GM18909 (cell line): Measurements from ENCODE around the gene MYD88.

ENCODE experiments used
- ATAC-seq: cut with Tn5 transposase; IDR thresholded peaks from one replicate; pipeline ENCODE4 v1.9.1; 2021; ENCODE audit warnings: mild to moderate bottlenecking; ENCODE audit not compliant: unreplicated experiment, poor library complexity

Gene MYD88

DNA sequence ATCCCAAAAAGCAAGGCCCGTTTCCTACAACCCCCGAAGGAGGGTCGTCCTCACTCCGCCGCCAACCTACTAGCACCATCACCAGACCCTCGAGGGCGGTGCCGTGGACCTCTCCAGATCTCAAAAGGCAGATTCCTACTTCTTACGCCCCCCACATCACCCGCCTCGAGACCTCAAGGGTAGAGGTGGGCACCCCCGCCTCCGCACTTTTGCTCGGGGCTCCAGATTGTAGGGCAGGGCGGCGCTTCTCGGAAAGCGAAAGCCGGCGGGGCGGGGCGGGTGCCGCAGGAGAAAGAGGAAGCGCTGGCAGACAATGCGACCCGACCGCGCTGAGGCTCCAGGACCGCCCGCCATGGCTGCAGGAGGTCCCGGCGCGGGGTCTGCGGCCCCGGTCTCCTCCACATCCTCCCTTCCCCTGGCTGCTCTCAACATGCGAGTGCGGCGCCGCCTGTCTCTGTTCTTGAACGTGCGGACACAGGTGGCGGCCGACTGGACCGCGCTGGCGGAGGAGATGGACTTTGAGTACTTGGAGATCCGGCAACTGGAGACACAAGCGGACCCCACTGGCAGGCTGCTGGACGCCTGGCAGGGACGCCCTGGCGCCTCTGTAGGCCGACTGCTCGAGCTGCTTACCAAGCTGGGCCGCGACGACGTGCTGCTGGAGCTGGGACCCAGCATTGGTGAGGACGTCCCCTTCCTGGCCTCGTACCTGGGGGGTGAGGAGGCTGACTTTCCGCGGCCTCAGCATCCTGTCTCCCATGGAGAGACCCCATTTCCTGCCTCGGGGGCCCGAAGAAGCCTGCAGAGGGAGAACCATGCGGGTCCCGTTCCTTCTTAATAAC is at the start of gene MYD88:
Gene MYD88 (plus strand): TSS at position 313 of the 842 bp plus-strand sequence. CDS start 40 bp downstream, at position 353.
- ATAC-seq, result peak; percentile 42

DNA sequence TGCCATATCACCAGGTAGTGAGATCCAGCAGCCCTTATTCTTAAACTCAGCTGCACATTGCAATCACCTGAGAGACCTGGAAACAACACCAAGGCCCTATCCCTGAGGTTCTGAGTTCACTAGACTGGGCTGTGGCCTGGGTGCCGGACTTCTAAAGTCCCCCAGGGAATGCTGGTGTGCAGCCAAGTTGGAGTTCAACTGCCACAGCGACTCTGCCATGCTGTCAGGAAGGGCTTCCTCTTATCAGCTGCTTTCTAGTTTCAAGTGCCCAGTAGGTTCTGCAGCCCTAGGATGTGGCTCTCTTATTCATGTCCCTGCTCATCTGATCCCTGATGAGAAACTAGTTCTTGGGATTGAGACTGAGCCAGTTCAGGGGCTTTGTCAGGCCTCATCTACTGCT is 49.3 kb upstream of the MYD88 start:
- no peak for ATAC-seq

DNA sequence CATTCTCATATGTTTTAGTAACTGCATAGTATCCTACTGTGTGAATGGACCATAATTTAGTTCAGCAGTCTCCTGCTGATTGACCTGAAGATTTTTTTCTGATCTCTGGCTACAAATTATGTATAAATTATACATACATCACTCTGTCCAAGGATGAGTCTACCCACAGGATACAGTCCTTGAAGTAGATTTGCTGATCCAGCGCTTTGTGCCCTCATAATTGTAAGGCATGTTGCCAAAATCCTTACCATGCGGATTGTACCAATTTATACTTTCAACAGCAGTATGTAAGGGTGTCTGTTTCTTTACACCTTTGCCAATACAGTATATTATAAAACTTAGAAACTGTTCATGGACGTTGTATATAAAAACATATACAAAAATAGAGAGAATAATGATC is 48.0 kb upstream of the MYD88 start:
- ATAC-seq, result no peak

DNA sequence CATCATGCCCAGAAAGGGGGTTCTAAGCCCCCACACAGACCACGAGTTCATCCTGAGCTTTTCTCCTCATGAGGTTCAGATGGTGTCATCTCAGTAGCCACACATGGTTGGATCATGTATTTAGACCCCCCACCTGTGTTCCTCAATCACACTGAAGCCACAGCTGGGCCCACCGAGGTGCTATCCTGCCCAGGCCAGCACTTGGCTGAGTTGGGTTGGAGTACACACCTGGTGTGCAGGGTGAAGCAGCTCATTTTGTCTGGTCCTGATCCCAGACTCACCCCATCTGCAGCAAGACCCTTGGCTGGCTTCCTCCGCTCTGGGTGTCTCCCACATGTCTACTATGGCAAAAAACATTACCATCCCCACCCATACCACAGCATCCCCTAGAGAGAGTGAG is 43.5 kb upstream of the MYD88 start:
- no peak for ATAC-seq

DNA sequence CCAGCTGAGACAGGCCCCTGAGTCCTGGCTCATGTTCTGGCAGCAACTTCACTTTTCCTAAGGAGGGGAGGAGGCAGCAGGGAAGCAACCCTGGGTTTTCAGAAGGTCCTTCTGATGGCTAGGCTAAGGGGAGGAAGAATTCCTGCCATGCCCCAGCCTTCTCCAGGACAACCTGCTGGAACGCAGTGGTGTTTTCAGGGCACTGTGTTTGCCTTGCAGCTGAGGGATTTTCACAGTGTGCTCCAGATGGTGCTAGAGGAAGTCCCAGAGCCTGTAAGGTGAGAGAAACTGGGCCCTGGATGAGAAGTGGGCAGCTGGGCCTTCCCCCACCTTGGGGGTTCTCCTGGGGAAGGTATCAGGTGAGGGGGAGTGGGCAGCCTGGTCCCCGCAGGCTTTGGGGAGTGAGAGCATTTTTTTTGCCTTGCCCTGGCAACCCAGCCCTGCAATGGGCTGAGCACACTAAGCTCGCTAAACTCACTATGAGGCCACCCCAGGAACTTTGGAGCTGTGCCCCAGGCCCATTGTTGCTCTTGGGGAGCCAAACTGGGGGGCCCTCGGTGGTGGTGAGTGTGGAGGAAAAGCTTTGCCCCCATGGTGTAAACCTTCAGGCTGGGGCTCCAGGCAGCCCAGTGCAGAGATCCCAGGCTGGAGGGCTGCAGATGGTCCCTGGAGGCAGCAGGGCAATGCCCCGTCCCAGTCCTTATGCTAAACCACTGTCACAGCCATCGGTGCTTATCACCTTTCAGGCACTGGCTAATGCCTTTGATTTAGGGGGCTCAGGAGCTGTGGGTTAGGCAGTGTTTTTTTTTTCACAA is 42.6 kb upstream of the MYD88 start:
- no peak for ATAC-seq

DNA sequence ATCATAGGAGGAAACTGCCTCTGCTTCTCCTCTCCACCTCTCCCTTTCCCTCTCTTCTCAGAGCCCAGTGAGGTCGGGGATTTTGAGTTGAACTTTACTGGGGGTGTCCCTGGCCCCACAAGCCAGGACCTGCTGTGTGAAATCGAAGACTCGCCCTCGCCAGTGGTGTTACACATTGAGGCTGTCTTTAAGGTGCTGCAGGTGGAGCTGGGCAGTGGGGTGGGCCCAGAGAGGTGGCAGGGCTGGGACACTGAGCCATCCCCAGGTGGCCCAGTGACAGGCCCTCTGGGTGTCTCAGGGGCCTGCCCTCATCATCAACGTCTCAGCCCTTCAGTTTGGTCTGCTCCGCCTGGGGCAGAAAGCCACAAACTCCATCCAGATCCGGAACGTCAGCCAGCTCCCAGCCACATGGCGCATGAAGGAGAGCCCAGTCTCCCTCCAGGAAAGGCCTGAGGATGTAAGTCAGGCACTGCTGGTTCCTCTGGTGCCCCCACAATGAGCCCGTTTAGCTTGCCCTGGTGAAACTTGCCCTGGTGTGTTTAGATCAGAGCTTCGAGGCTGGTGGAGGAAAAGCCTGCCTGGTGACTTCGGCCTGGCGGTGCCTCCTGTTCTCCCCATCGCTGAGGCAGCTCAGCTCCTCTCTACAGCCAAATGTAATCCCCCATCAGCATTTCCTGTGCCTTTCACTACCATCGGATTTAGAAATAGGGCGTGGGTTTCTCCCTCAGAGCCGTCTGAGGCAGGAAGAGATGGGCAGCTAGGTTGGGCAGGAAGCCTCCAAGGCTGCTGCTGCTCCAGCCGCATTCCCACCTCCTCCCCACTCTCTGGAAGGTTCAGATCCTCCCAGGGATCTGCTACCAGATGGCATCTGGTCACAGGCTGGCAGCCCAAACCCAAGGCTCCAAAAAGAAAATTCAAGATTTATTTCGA is 40.8 kb upstream of the MYD88 start:
- ATAC-seq, result no peak

DNA sequence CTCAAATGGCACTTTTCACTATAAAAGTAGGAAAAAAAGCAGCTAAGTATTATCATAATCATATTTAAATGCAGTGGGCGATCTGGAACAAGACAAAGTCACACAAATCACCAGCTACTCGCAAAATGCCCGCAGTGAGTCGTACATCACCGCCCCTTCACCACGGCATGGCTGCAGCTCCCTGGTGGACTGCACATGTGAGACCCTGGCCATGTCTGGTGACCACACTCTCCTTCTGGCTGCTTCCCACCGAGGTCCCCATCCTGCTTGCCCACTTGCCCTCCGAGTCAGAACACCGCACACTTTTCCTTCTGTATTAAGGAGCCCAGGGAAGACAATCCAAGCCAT is 40.1 kb upstream of the MYD88 start:
- ATAC-seq, result no peak

DNA sequence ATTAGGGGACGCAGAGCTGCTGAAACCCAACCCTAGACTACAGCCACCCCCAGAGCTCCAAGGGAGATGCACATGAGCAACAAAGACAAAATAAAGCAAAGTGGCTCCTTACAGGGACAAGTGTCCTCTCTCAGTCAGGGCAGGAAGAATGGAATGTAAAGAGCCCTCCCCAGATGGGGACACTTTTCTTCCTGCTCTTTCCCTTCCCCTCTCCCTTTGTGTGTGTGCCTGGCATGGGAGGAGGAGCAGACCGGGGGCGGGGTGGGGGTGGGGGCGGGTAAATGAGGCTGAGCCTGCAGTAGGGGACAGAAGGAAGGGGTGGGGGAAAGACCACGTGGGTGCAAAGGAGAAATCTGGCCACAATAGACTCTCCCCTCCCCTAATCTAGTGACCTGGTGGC is 38.9 kb upstream of the MYD88 start:
- no peak for ATAC-seq

DNA sequence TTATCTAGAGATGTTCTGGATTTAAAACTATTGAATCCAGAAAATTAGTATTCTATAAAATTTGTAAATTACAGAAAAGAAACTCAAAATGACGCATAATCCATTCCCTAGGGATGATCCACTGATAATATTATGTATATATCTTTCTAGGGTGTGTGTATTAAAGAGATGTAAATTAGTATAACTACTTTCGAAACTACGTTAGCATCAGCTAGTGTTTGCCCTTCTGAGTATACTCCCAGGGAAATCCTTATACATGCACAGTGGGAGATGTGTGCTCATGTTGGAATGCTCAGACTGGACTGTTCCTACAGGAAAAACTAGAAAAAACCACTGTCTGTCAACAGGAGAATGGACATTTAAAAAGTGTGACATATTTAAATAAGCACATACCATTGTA is 38.0 kb upstream of the MYD88 start:
- ATAC-seq, result no peak

DNA sequence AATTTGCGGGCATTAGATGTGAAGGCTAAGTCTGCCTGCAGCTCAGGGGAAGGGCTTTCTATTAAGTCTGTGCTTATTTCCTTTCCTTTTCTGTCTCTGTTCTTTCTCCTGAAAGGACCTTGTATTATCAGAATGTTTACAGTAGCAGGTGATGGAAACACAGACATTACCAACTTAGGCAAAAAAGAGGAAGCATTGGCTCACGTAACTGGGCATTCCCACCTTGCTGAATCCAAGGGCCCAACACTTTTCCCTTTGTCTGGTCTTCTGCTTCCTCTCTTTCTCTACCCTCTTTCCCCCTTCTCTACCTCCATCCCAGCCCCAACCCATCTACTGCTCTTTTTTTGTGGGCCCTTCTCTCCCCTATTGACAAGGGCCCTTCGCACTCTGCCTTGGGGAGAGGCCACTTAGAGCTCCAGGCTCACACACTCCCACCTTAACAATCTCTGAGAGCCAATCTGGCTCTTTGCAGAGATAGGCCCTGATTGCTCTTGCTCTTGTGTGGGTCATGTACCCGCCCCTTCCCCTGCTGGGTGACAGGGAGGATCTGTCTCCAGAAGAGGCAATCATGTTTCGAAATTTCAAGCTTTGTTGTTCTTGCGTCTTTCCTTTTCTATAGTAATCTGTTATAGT is 36.5 kb upstream of the MYD88 start:
- ATAC-seq, result no peak

DNA sequence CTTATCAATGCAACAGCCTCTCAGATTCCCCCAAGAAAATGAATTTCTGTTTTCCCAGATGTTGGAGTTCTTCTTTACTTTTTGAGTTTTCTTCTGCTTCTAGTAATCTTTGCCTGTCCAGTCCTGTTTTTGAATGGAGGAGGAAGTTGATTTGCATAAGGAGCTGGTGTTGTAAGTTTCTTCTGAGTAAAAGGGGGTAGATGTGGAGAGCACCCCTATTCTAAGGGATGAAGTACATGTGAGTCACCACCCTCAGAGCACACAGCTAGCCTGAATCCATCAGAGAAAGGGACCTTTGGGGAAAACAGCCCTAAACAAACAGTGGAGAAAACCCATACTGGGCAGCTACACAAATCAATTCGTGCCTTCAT is 36.0 kb upstream of the MYD88 start:
- ATAC-seq, result no peak

DNA sequence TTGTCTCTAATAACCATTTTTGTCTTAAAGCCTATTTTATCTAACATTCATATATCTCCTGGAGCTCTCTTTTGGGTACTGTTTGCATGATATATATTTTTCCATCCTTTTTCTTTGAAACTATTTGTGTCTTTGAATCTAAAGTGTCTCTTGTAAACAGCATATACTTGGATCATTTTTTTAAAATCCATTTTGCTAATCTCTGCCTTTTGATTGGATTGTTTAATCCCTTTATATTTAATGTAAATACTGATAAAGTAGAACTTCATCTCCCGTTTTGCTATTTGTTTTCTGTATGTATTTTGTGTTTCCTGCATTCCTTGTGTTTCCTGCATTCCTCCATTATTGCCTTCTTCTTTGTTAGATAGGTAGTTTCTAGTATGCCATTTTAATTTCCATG is 32.9 kb upstream of the MYD88 start:
- ATAC-seq, result no peak

DNA sequence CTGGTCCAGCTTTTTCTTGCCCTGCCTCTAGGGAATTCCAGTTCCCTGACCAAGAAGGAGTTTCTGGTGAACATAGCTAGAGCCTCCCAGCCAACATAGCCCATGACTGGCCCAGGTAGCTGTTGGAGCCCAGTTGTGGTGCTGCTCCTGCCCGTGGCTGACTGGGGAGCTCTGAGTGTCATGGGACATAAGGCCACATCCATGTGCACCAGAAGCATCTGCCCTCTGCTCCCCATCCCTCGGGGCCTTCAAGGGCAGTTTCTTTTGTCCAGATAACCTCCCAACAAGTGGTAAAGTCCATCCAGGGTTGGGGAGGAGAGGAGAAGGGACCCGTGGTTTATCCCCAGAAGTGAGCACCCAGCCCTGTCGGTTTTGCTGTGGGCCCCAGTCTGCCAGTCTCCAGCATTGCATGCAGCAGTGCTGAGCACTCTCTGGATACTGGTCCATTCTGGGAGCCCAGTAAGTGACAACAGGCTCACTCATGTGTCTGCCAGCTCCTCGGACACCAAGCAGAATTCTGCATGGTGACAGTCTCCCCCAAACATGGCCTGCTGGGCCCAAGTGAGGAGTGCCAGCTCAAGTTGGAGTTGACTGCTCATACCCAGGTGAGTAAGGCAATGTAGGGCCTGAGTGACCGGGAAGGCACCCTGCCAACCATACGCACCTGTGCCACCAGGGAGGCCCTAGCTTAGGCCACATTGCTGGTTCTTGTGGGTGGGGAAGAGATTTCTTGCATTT is 30.4 kb upstream of the MYD88 start:
- no peak for ATAC-seq

DNA sequence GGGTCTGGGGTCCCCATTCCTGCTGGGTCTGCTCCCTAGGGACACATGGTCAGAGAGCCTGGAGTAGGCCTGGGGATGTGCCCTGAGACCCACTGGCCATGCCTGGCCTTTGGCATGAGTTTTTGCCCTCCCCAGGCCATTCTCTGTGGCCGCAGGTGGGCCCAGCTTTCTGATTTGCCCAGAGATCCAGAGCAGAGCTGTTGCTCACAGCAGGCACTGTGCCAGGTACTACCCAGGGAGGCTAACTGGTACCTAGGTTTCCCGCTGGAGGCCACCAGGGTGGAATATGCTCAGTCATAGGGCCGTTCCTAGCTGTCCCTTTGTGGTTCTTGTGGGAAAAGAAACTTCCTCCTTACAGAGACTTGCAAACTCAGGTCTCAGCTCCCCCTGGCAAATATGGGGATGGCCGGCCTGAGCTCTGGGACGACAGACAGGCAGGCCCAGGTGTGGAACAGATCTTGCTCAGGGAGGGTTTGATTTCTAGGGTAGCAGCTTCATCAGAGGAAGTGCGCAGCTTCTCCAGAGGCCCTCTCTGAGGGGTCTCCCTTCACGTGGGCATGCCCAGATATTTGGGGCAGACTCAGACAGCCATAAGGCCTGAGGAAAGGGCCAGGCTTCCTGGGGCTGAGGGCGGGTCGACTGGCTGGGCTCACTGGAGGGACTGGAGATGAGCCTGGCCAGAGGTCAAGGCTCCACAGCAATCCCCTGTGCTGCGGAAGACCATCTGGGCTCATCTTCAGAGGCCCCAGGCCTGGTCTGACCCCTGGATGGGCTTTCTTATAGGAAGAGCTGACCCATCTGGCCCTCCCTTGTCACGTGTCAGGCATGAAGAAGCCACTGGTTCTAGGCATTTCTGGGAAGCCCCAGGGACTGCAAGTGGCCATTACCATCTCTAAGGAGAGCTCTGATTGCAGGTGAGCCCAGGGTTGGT is 29.5 kb upstream of the MYD88 start:
- no peak for ATAC-seq

DNA sequence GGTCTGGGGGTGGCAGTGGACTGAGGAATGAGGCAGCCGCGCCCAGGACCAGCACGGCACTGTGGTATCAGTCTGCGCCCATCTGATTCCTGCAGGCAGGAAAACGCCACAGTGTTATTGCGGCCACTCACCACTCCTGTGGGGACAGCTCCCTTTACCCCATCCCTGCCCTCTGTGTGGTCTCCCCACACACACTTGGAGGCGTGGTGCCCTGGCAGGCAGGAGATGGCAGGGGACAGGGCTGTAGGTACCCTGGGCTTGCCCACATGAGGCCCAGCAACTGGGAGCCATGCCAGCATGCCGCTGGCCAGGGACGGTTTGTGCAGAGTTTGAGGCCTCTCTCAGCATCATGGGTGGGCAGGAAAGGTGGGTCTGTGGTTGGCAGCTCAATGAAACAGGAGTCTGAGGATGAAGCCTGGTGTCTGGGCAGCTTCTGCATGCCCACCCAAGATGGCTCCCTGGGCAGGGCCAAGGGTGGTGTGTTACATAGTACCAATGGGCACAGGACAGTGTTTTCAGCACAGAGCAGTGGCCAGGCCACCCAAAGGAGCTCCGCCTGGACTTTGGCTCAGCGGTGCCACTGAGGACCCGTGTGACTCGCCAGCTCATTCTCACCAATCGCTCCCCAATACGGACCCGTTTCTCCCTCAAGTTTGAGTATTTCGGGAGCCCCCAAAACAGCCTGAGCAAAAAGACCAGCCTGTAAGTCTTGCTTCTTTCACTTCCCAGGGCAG is 28.7 kb upstream of the MYD88 start:
- no peak for ATAC-seq

DNA sequence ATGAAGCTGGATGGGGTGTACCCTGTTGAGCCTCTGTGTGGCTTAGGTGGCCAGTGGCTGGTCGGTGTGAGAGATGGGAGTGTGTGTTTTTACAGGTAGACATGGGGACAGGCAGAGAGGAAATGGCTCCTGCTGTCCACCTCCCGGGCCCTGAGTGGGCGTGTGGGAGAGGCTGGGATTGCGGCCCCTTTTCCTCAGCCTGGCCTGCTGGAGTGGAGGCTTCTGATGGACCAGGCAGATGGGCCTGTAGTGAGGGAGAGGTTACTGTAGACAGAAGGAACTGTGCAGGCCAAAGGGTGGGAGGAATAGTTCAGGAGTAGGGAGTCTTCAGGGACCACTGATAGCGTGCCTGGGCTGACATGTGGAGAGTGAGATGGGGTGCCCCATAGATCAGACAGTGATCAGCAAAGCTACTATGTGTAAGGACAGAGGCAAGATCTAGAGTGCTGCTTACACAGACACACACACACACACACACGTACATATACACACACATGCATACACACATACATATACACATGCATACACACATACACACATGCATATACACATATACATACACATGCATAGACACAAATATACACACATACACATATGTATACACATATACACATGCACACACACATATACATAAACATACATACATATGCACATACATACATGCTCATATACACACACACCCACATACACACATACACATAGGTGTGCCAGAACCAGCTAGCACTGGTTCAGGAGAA is 28.0 kb upstream of the MYD88 start:
- no peak for ATAC-seq

DNA sequence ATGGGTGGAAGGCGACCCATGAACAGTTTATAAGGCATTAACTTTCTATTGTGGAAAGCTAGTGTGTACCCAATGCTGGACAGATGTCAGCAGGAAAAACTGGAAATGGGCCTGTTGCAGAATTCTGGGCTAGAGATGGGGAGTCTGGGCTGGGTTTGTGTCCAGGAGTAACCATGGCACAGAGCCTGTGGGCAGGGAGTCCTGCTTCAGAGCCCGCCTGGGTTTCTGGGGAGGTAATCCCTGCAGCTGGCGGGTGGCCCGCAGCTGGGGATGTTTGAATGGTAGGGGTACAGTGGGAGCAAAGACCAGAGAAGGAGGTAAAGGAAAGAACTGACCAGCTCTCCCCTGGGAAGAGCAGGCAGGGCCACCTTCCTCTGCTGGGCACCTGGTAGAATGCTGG is 27.3 kb upstream of the MYD88 start:
- no peak for ATAC-seq
